Pancreas (tissue), 10 donors: ENCODE data around the gene NQO2. TPM values are rescaled to one million over a fixed set of nuclear protein-coding genes. Genes with fewer than 3 reads are reported as not detected.

ENCODE experiments used
- ATAC-seq, 4 donors: fragments of 200-7000 bp; cut with Tn5 transposase; one replicate each; pipeline versions ENCODE4 v1.8.0 to v1.9.1; 2020; ENCODE audit warnings: mild to moderate bottlenecking in 4 of 4, moderate library complexity in 4 of 4
- DNase-seq, 6 donors: peaks; one replicate each; pipeline ENCODE4 v3.0.0-alpha.2; 2020
- FAIRE-seq: peaks from 2 replicates; lab custom pipeline; 2012; peaks lifted over from hg19 to GRCh38; lab: Jason Lieb, UNC
- H3K27ac ChIP-seq, 4 donors: fragments of 200-600 bp; sonication (generic); 1 replicate in 3 of 4; 2 replicates in 1 of 4; pipeline versions ENCODE4 v1.5.0 to v1.8.0; 2020
- H3K27me3 ChIP-seq, 4 donors: fragments of 200-600 bp; one replicate each; pipeline ENCODE4 v1.8.0; 2021
- H3K36me3 ChIP-seq, 3 donors: fragments of 200-600 bp; sonication (generic) in 1 of 3; one replicate each; pipeline versions ENCODE4 v1.5.0 to v1.8.0; 2020 to 2021
- H3K4me1 ChIP-seq, 3 donors: fragments of 200-600 bp; one replicate each; pipeline ENCODE4 v1.8.0; 2021
- H3K4me3 ChIP-seq, 4 donors: fragments of 200-600 bp; sonication (generic) in 2 of 4; one replicate each; pipeline versions ENCODE4 v1.5.0 to v1.8.0; 2020 to 2021
- H3K9me3 ChIP-seq, 4 donors: fragments of 200-600 bp; one replicate each; pipeline ENCODE4 v1.8.0; 2021
- WGBS, 2 donors: extraction: QIAGEN DNeasy Blood & Tissue Kit; methylation state at CpG; one replicate each; pipeline ENCODE4 v1.1.7; 2013; 5-methylcytosine and 5-hydroxymethylcytosine counted together
- intact Hi-C, 3 donors: fragments of 100-400 bp; cut with DNase I; formaldehyde crosslinking; loops; one replicate each; pipeline versions ENCODE4 v1.11.1 to v1.14.2; 2022
- polyA plus RNA-seq, 2 donors: library from polyadenylated mRNA; stranded (reverse); fragments of 200-250 nt; gene quantifications; one replicate each; pipeline ENCODE4 v1.2.3, GENCODE V29; 2013
- total RNA-seq, 6 donors: library from RNA; stranded (reverse); fragmentation: NEBNext Ultra II Directional in 4 of 6; extraction: Animal tissue kit (Norgen Biotek cat#: 25700) in 4 of 6; gene quantifications; one replicate each; pipeline versions ENCODE4 v1.2.1 to v1.2.4, GENCODE V29; 2021 to 2023
- TF ChIP-seq, protein P1 (sequence below), 4 donors: fragments of 200-600 bp; sonication (generic) in 3 of 4; IDR thresholded peaks; one replicate each; pipeline versions ENCODE4 v1.5.0 to v1.8.0; 2021; ENCODE audit warnings: antibody characterized with exemption in 4 of 4
- donor health status: healthy with polysubstance abuse.
- donor health status: DM: no; HTN: no; CAD: no; lungs with moderate emphysema.
- donor health status: DM: no; HTN: no; CAD: no.
- donor health status: control.
- donor health status: control.
- donor health status: Bipolar disorder and iron deficiency.
- donor health status: DM: yes; HTN: yes; CAD: no.
- donor health status: DM: no; HTN: no; CAD: no.
- donor health status: DM: no; HTN: no; CAD: no.
- donor health status: DM: yes; HTN: yes; CAD: no.

NQO2 gene
- total and polyA plus RNA-seq, 8 donors: 12.7 to 23.0 (median 21.1) TPM

GRCh38 chr6:2958776-2959175, 40.9 kb upstream of the NQO2 start:
- intact Hi-C loops: no loop called here
- TF ChIP-seq, protein P1, sequence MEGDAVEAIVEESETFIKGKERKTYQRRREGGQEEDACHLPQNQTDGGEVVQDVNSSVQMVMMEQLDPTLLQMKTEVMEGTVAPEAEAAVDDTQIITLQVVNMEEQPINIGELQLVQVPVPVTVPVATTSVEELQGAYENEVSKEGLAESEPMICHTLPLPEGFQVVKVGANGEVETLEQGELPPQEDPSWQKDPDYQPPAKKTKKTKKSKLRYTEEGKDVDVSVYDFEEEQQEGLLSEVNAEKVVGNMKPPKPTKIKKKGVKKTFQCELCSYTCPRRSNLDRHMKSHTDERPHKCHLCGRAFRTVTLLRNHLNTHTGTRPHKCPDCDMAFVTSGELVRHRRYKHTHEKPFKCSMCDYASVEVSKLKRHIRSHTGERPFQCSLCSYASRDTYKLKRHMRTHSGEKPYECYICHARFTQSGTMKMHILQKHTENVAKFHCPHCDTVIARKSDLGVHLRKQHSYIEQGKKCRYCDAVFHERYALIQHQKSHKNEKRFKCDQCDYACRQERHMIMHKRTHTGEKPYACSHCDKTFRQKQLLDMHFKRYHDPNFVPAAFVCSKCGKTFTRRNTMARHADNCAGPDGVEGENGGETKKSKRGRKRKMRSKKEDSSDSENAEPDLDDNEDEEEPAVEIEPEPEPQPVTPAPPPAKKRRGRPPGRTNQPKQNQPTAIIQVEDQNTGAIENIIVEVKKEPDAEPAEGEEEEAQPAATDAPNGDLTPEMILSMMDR (IDR thresholded peaks at IDR 0.05): no peak
- H3K4me1 ChIP-seq: peaks cover 8 to 32% (median 30%) of the 10 kb centered on the region in 3 donors
- no peak for ATAC-seq
- 85 to 91% methylated on average over 9 of the region's 9 CpGs for WGBS, 2 donors
- no peak for DNase-seq
- no peak for FAIRE-seq
- H3K27ac ChIP-seq: no peak overlapping the region
- no peaks in the 10 kb centered on the region for H3K9me3 ChIP-seq
- no peaks in the 10 kb centered on the region for H3K27me3 ChIP-seq
- peaks cover 0 to 19% (median 0%) of the 10 kb centered on the region in 3 donors for H3K36me3 ChIP-seq
- no peak overlapping the region for H3K4me3 ChIP-seq

DNA sequence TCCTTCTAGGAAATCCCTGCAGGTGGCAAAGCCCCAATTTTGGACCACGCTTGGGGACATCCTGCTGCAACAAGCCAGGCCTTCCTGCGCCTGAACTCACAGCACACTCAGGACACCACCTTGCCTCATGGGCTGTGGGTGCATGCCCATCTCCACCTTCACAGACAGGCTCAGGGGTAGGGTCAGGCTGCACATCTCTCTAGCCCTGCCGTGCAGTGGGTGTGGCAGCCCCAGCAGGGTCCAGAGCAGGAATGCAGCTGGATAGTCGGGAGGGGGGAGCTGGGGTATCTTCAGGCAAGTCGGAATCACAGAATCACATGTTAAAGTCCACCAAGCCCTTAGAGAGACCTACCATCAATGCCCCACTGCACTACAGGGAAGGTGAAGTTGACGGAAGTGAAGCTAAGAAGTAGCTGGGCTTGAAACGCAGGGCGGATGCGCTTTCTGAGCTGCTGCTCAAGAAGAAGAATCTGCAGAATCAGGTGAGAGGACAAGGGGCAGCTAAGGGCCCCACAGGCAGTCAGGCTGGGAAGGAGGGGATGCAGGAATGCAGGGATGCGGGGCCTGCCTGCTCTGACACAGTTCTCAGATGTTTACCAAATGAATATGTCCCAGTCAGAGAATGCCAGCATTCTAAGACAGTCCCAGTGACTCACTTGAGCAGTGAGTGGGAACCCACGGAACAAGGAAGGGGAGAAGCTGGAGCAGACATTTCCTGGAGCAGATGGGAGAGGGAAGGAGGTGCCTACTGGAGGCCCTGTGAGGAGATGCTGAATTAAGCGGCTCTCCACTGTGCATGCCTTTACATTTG, 39.6 kb upstream of the NQO2 start:
- intact Hi-C loops: no loop called here
- H3K4me1 ChIP-seq: peaks cover 8 to 32% (median 30%) of the 10 kb centered on the region in 3 donors
- H3K27me3 ChIP-seq: no peaks in the 10 kb centered on the region
- WGBS, 2 donors: 50 to 71% methylated on average over 12 of the region's 12 CpGs
- FAIRE-seq: no peak
- peak in 2 of 6 donors; percentile 29 to 55 for DNase-seq
- H3K9me3 ChIP-seq: no peaks in the 10 kb centered on the region
- TF ChIP-seq, protein P1 (IDR thresholded peaks at IDR 0.05): no peak
- peak; percentile 5 to 35 (median 8) for ATAC-seq
- peaks cover 0 to 9% (median 0%) of the 10 kb centered on the region in 3 donors for H3K36me3 ChIP-seq
- peak overlapping the region in 2 of 4 donors; percentile 46 to 48 for H3K4me3 ChIP-seq
- peak overlapping the region; percentile 81 to 89 (median 86) for H3K27ac ChIP-seq

GRCh38 chr6:2960935-2961334, 38.8 kb upstream of the NQO2 start:
- peak in 5 of 6 donors; percentile 38 to 59 (median 57) for DNase-seq
- H3K27ac ChIP-seq: peak overlapping the region; percentile 81 to 89 (median 86)
- no peaks in the 10 kb centered on the region for H3K9me3 ChIP-seq
- H3K36me3 ChIP-seq: peaks cover 0 to 4% (median 0%) of the 10 kb centered on the region in 3 donors
- TF ChIP-seq, protein P1 (IDR thresholded peaks at IDR 0.05): no peak
- no peaks in the 10 kb centered on the region for H3K27me3 ChIP-seq
- peaks cover 8 to 32% (median 30%) of the 10 kb centered on the region in 3 donors for H3K4me1 ChIP-seq
- intact Hi-C loops: no loop called here
- FAIRE-seq: no peak
- peak; percentile 57 to 74 (median 60) for ATAC-seq
- 5 to 17% methylated on average over 4 of the region's 4 CpGs for WGBS, 2 donors
- peak overlapping the region in 3 of 4 donors; percentile 17 to 48 (median 46) for H3K4me3 ChIP-seq

DNA sequence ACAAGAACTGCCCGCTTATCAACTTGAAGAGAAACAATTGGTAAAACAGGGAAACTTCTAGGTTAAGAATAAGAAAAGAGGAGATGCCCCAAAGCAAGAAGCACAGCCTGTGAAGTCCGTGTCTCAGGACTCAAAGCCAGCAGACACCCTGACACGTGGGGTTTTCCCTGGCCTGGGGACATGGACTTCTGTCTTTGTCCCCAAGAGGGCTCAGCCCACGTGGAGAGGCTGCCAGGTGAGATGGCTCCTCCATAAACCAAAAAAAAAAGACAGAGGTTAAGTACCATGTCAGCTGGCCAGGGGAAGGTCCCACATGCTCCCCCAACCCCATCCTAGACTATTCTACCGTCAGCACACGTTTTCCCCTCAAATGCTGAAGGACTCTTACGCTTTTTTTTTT, 38.2 kb upstream of the NQO2 start:
- Histone ChIP-seq H3K4me1 (peaks cover 8 to 32% (median 30%) of the 10 kb centered on the region in 3 donors), H3K9me3 (no peaks in the 10 kb centered on the region), H3K27me3 (no peaks in the 10 kb centered on the region), H3K27ac (peak overlapping the region; percentile 81 to 89 (median 86)), H3K36me3 (no peaks in the 10 kb centered on the region), H3K4me3 (peak overlapping the region; percentile 17 to 48 (median 32))
- WGBS, 2 donors: 27 to 35% methylated on average over 7 of the region's 7 CpGs
- TF ChIP-seq, protein P1 (IDR thresholded peaks at IDR 0.05): no peak
- ATAC-seq (peak; percentile 24 to 50 (median 34)), DNase-seq (peak in 2 of 6 donors; percentile 41 to 57), FAIRE-seq (no peak)
- intact Hi-C loops: no loop called here
